HUES6 (cell line): ENCODE results near the gene SYNPO2.

Source experiments
- H3K27ac ChIP-seq: 2 replicates; pipeline ENCODE4 v1.7.0; 2013; ENCODE audit warnings: low read depth, mild to moderate bottlenecking, low read length, inconsistent platforms
- H3K27me3 ChIP-seq: 2 replicates; pipeline ENCODE4 v1.6.1; 2013; ENCODE audit warnings: low read length; ENCODE audit not compliant: control insufficient read depth, insufficient read depth
- H3K36me3 ChIP-seq: 2 replicates; pipeline ENCODE4 v1.6.1; 2013; ENCODE audit warnings: low read length; ENCODE audit not compliant: control insufficient read depth, insufficient read depth
- H3K4me1 ChIP-seq: 2 replicates; pipeline ENCODE4 v1.6.1; 2013; ENCODE audit warnings: low read length; ENCODE audit not compliant: control insufficient read depth, insufficient read depth
- H3K4me3 ChIP-seq: 2 replicates; pipeline ENCODE4 v1.5.1; 2013; ENCODE audit warnings: low read depth, low read length
- H3K9ac ChIP-seq: one replicate; pipeline ENCODE4 v1.6.1; 2013; ENCODE audit warnings: mild to moderate bottlenecking, low read length
- H3K9me3 ChIP-seq: 2 replicates; pipeline ENCODE4 v1.6.1; 2013; ENCODE audit warnings: low read depth, low read length; ENCODE audit not compliant: control insufficient read depth, insufficient read depth

The SYNPO2 gene

GRCh38 chr4:119031218-119031617, 142.6 kb downstream of the SYNPO2 start:
- Histone ChIP-seq H3K27me3 (no peaks in the 10 kb centered on the region), H3K27ac (no peak overlapping the region), H3K4me1 (peaks cover 25% of the 10 kb centered on the region), H3K9me3 (no peaks in the 10 kb centered on the region), H3K4me3 (no peak overlapping the region), H3K9ac (no peak overlapping the region), H3K36me3 (no peaks in the 10 kb centered on the region)

DNA sequence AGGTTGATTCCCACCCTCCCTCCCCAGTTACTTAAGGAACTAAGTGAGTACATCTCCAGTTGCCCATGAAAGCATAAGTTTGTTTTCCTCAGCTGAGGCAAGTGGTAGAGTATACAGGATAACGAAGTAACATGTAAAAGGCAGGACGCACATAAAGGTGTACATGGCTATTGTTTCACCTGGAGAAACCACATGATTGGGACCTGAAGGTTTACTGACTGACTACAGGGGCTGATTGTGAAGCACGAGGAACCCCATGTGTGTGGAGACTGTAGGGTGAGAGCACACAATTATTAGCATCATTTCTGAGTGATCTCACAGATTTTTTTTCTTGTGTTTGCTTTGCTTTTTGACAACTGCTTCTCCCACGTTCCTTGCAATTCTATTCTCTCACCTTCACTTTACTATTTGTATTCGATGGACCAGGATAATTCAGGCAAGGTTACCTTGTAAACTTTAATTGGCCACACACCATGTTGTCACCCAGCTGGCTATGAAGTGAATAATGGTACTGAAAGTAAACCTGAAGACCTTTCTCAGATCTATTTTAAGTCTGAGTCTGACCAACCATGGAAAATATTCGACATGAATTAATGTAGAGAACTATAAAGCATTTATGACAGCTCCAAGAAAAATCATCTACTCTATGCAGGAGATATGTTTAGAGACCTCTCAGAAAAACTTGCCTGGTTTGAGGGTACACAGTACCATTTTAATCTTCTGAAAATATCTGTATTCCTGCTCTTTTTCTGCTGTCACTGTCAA, 144.4 kb downstream of the SYNPO2 start:
- H3K4me3 ChIP-seq, result no peak overlapping the region
- no peak overlapping the region for H3K9ac ChIP-seq
- H3K4me1 ChIP-seq, result peaks cover 25% of the 10 kb centered on the region
- no peaks in the 10 kb centered on the region for H3K9me3 ChIP-seq
- H3K27ac ChIP-seq, result no peak overlapping the region
- no peaks in the 10 kb centered on the region for H3K27me3 ChIP-seq
- no peaks in the 10 kb centered on the region for H3K36me3 ChIP-seq

GRCh38 chr4:119034276-119035008, 145.8 kb downstream of the SYNPO2 start:
- Histone ChIP-seq H3K27ac (no peak overlapping the region), H3K9me3 (no peaks in the 10 kb centered on the region), H3K27me3 (no peaks in the 10 kb centered on the region), H3K4me1 (peaks cover 28% of the 10 kb centered on the region), H3K36me3 (no peaks in the 10 kb centered on the region), H3K4me3 (no peak overlapping the region), H3K9ac (no peak overlapping the region)

DNA sequence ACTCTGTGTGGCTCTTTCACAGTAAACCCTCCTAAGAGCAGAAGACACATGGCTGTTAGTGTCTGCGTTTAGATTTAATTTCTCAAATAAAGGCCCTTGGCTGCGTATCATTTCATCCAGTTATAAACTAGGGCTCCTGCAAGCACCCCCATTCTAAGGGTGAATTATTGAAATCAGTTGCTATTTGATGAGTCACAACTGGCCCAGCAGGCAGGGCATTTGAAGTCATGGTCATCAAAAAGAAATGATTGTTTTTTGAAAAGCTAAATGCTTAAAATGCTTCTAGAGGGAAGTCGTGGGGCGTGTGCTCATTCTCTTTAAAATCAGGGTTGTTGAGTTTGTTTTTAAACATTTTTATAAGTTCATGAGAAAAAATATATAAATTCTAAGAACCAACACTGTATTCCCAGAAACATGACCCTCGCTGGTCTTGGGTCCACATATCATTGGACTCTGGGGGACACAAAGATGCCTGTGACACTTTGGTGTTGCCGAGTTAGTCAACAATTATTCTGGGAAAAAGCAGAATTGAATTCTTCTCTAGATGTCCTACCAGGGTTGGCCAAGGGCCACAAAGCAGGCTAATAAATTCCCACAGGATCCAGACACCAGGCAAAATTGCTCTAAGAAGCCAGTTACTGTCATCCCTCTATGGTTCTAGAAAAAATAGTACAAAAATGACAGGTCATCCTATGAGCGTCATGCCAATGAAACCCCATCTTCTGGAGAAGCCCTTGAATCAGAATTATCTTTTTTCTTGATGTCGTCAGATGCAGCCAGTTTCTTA, 147.5 kb downstream of the SYNPO2 start:
- Histone ChIP-seq H3K4me1 (peaks cover 42% of the 10 kb centered on the region), H3K27me3 (no peaks in the 10 kb centered on the region), H3K36me3 (no peaks in the 10 kb centered on the region), H3K4me3 (no peak overlapping the region), H3K9me3 (no peaks in the 10 kb centered on the region), H3K9ac (no peak overlapping the region), H3K27ac (no peak overlapping the region)

- H3K27ac ChIP-seq, result no peak overlapping the region
- no peak overlapping the region for H3K4me3 ChIP-seq
- no peaks in the 10 kb centered on the region for H3K9me3 ChIP-seq
Observed at GRCh38 chr4:119037709-119038108, 149.1 kb downstream of the SYNPO2 start.

GRCh38 chr4:119038116-119038841, 149.6 kb downstream of the SYNPO2 start:
- Histone ChIP-seq H3K27ac (no peak overlapping the region), H3K9ac (no peak overlapping the region), H3K36me3 (no peaks in the 10 kb centered on the region), H3K27me3 (no peaks in the 10 kb centered on the region), H3K4me1 (peaks cover 62% of the 10 kb centered on the region), H3K4me3 (no peak overlapping the region), H3K9me3 (no peaks in the 10 kb centered on the region)

More at GRCh38 chr4:119037709-119038108, 149.1 kb downstream of the SYNPO2 start:
- H3K36me3 ChIP-seq, result no peaks in the 10 kb centered on the region
- no peak overlapping the region for H3K9ac ChIP-seq
- H3K27me3 ChIP-seq, result no peaks in the 10 kb centered on the region
- H3K4me1 ChIP-seq, result peaks cover 57% of the 10 kb centered on the region

- Histone ChIP-seq H3K27me3 (no peaks in the 10 kb centered on the region), H3K4me3 (no peak overlapping the region), H3K4me1 (peaks cover 64% of the 10 kb centered on the region), H3K9me3 (no peaks in the 10 kb centered on the region), H3K27ac (no peak overlapping the region), H3K36me3 (no peaks in the 10 kb centered on the region), H3K9ac (no peak overlapping the region)
Observed at GRCh38 chr4:119039160-119039559, 150.5 kb downstream of the SYNPO2 start.

DNA sequence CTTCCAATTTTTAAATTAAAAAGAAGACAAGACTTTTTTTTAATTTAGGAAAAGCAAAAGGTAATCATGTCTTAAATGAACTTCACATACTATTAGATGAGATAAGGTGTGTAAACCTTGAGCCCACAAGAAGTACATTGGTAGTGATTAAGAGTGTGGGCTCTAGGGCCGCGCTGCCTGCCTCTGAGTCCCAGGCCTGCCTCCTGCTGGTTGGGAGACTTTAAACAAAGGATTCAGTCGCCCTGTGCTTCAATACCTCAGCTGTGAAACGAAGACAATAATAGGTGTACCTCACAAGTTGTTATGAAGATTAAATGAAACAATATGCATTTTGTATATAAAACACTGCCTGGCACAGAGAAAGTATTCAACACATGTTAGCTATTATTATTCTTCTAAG, 151.1 kb downstream of the SYNPO2 start:
- H3K27me3 ChIP-seq, result no peaks in the 10 kb centered on the region
- no peaks in the 10 kb centered on the region for H3K9me3 ChIP-seq
- H3K9ac ChIP-seq, result no peak overlapping the region
- no peak overlapping the region for H3K4me3 ChIP-seq
- no peak overlapping the region for H3K27ac ChIP-seq
- H3K4me1 ChIP-seq, result peaks cover 58% of the 10 kb centered on the region
- no peaks in the 10 kb centered on the region for H3K36me3 ChIP-seq

GRCh38 chr4:119040261-119040660, 151.6 kb downstream of the SYNPO2 start:
- no peaks in the 10 kb centered on the region for H3K36me3 ChIP-seq
- H3K9ac ChIP-seq, result no peak overlapping the region
- H3K27me3 ChIP-seq, result no peaks in the 10 kb centered on the region
- no peak overlapping the region for H3K4me3 ChIP-seq
- no peaks in the 10 kb centered on the region for H3K9me3 ChIP-seq
- no peak overlapping the region for H3K27ac ChIP-seq
- H3K4me1 ChIP-seq, result peaks cover 54% of the 10 kb centered on the region

- Histone ChIP-seq H3K9ac (no peak overlapping the region), H3K36me3 (no peaks in the 10 kb centered on the region), H3K9me3 (no peaks in the 10 kb centered on the region), H3K27ac (no peak overlapping the region), H3K4me1 (peaks cover 49% of the 10 kb centered on the region), H3K4me3 (no peak overlapping the region), H3K27me3 (no peaks in the 10 kb centered on the region)
Observed at GRCh38 chr4:119040694-119041185, 152.1 kb downstream of the SYNPO2 start.
